K562 (cell line): ENCODE data around the gene SCARF2. TPM values are rescaled to one million over a fixed set of nuclear protein-coding genes. Genes with fewer than 3 reads are reported as not detected.

Experiments used
- EGR1 ChIP-seq: fragments of 450-650 bp; conservative IDR thresholded peaks from 2 replicates; pipeline ENCODE4 v1.6.1; 2017; ENCODE audit warnings: mild to moderate bottlenecking
- ETV6 ChIP-seq, 3 experiments: fragments of 150-350 bp in 1 of 3; sonication (generic) in 1 of 3; formaldehyde crosslinking in 1 of 3; IDR thresholded peaks; 2 replicates each; pipeline versions ENCODE4 v1.6.1 to v1.8.0; 2014 to 2022; ENCODE audit warnings: borderline replicate concordance in 2 of 3, low read depth in 2 of 3, antibody characterized with exemption in 1 of 3, low read length in 1 of 3, mild to moderate bottlenecking in 1 of 3, missing genetic modification reagents in 1 of 3
- KLF6 ChIP-seq: fragments of 250-450 bp; sonication (Bioruptor Pico); IDR thresholded peaks from 2 replicates; pipeline ENCODE4 v1.4.0; 2020; ENCODE audit warnings: mild to moderate bottlenecking, moderate library complexity, borderline replicate concordance
- LARP7 ChIP-seq: fragments of 450-650 bp; IDR thresholded peaks from 2 replicates; pipeline ENCODE4 v1.6.1; 2016
- MAX ChIP-seq: sonication (generic); formaldehyde crosslinking; IDR thresholded peaks from 2 replicates; pipeline ENCODE4 v1.9.0; 2022; ENCODE audit warnings: mild to moderate bottlenecking, missing genetic modification reagents
- MTA2 ChIP-seq: fragments of 450-650 bp; IDR thresholded peaks from 2 replicates; pipeline ENCODE4 v1.6.1; 2016; ENCODE audit warnings: low read depth
- MYNN ChIP-seq, 2 experiments: sonication (generic); formaldehyde crosslinking in 1 of 2; IDR thresholded peaks; 2 replicates each; pipeline versions ENCODE4 v1.5.0 to v1.6.1; 2016 to 2020; ENCODE audit warnings: antibody characterized with exemption in 1 of 2, missing genetic modification reagents in 1 of 2
- NFXL1 ChIP-seq: fragments of 450-650 bp; formaldehyde crosslinking; IDR thresholded peaks from 2 replicates; pipeline ENCODE4 v1.4.0; 2021; ENCODE audit warnings: mild to moderate bottlenecking
- NKRF ChIP-seq: fragments of 450-650 bp; IDR thresholded peaks from 2 replicates; pipeline ENCODE4 v1.6.1; 2016; ENCODE audit warnings: borderline replicate concordance
- NR2C2 ChIP-seq, 2 experiments: fragments of 200-800 bp in 1 of 2; sonication (Bioruptor generic) in 1 of 2; sonication (generic) in 1 of 2; formaldehyde crosslinking in 1 of 2; IDR thresholded peaks; 2 replicates each; pipeline versions ENCODE4 v1.6.1 to v1.8.0; 2016 to 2022; ENCODE audit warnings: mild to moderate bottlenecking in 1 of 2, missing compliant biosample characterization in 1 of 2, missing genetic modification characterization in 1 of 2, missing genetic modification reagents in 1 of 2
- PCBP2 ChIP-seq: fragments of 200-400 bp; formaldehyde crosslinking; IDR thresholded peaks from 2 replicates; pipeline ENCODE4 v1.6.1; 2018; ENCODE audit warnings: low read length, low read depth, mild to moderate bottlenecking, moderate library complexity; ENCODE audit not compliant: poor library complexity, severe bottlenecking
- PTTG1 ChIP-seq: fragments of 450-650 bp; IDR thresholded peaks from 2 replicates; pipeline ENCODE4 v1.6.1; 2016; ENCODE audit warnings: low read depth, mild to moderate bottlenecking, missing genetic modification characterization, missing compliant biosample characterization
- RBFOX2 ChIP-seq: fragments of 200-400 bp; formaldehyde crosslinking; IDR thresholded peaks from 2 replicates; pipeline ENCODE4 v1.6.1; 2017; ENCODE audit warnings: low read depth, mild to moderate bottlenecking, low read length, moderate library complexity
- RBM15 ChIP-seq: fragments of 200-400 bp; formaldehyde crosslinking; IDR thresholded peaks from 2 replicates; pipeline ENCODE4 v1.6.1; 2018; ENCODE audit warnings: mild to moderate bottlenecking, low read length, moderate library complexity; ENCODE audit not compliant: insufficient read depth
- SETDB1 ChIP-seq: IDR thresholded peaks from one replicate; pipeline ENCODE4 v1.6.1; 2012; ENCODE audit warnings: low read length, control low read depth, inconsistent platforms
- ZFP36 ChIP-seq: fragments of 150-350 bp; IDR thresholded peaks from 2 replicates; pipeline ENCODE4 v1.6.1; 2018; ENCODE audit warnings: low read length, low read depth; ENCODE audit not compliant: partially characterized antibody
- ZNF121 ChIP-seq: sonication (generic); formaldehyde crosslinking; conservative IDR thresholded peaks from 2 replicates; pipeline ENCODE4 v1.8.0; 2022; ENCODE audit warnings: missing genetic modification reagents
- ZNF184 ChIP-seq: sonication (generic); formaldehyde crosslinking; IDR thresholded peaks from 2 replicates; pipeline ENCODE4 v1.5.0; 2020; ENCODE audit warnings: missing genetic modification reagents
- ZNF239 ChIP-seq: fragments of 250-450 bp; sonication (Bioruptor Pico); IDR thresholded peaks from 2 replicates; pipeline ENCODE4 v1.4.0; 2020; ENCODE audit warnings: mild to moderate bottlenecking
- ZNF518B ChIP-seq: fragments of 250-450 bp; sonication (Bioruptor Pico); IDR thresholded peaks from 2 replicates; pipeline ENCODE4 v1.5.0; 2021; ENCODE audit warnings: mild to moderate bottlenecking, moderate library complexity
- ZNF76 ChIP-seq: fragments of 250-450 bp; sonication (Bioruptor Pico); IDR thresholded peaks from 2 replicates; pipeline ENCODE4 v1.4.0; 2020; ENCODE audit warnings: mild to moderate bottlenecking, moderate library complexity, borderline replicate concordance
- ZNF830 ChIP-seq: fragments of 250-450 bp; sonication (Bioruptor Pico); IDR thresholded peaks from 2 replicates; pipeline ENCODE4 v1.5.0; 2021; ENCODE audit warnings: mild to moderate bottlenecking
- polyA plus RNA-seq, 8 experiments: library from polyadenylated mRNA; depleted of rRNA in 4 of 8; stranded (reverse) in 5 of 8; unstranded in 3 of 8; fragments of >200 nt; fragmentation: Nextera tagmentation in 2 of 8; fragmentation: Illumina TruSeq in 1 of 8; extraction: Ambion mirVana in 2 of 8; extraction: Trizol in 1 of 8; gene quantifications; 2 replicates each; pipeline versions ENCODE4 v1.2.1 to v1.2.3, GENCODE V29; 2011 to 2014; ENCODE audit warnings: inconsistent platforms in 1 of 8, missing spikeins in 1 of 8
- total RNA-seq, 7 experiments: library from RNA; depleted of rRNA in 6 of 7; stranded (reverse); fragments of >200 nt in 6 of 7; fragmentation: Illumina TruSeq in 2 of 7; extraction: Trizol in 2 of 7; gene quantifications; 2 replicates each; pipeline versions ENCODE4 v1.2.1 to v1.2.3, GENCODE V29; 2011 to 2021; ENCODE audit warnings: low replicate concordance in 1 of 7

SCARF2 gene
- total and polyA plus RNA-seq, 9 of the 15 experiments (the other 6 are each of a cell fraction or from before 2014, with no cell fraction given), result 0.06 to 0.32 (median 0.21) TPM; not detected in 5

GRCh38 chr22:20429254-20430100 is 8.1 kb downstream of the SCARF2 start (continued):
- TF ChIP-seq NKRF (peak; percentile 65), KLF6 (CRISPR knock-in tag) (no peak), ETV6 (IDR thresholded peaks at IDR 0.05; ENCODE audit: borderline replicate concordance in 1 of 2, low read depth in 2 of 2, low read length in 1 of 2) (no peak; a peak in 1 of 4 replicates), ETV6 (CRISPR knock-in tag; IDR thresholded peaks at IDR 0.05; ENCODE audit: borderline replicate concordance) (no peak), ZNF76 (0 out of 2 replicates have a peak, but pooled peaks have one; percentile 12), ZNF184 (no peak), RBM15 (no peak), RBFOX2 (peak; percentile 45), MAX (peak; percentile 94), MTA2 (no peak), ZNF830 (CRISPR knock-in tag) (no peak; the same call in 1 of the 2 replicates), ZNF239 (no peak), SETDB1 (no peak), ZNF518B (CRISPR knock-in tag) (no peak), EGR1 (peak; percentile 76), ZNF121 (CRISPR knock-in tag) (no peak), LARP7 (no peak), PCBP2 (no peak), NR2C2 (CRISPR knock-in tag; IDR thresholded peaks at IDR 0.05) (no peak), NR2C2 (tag; IDR thresholded peaks at IDR 0.05) (no peak), PTTG1 (tag) (no peak), MYNN (IDR thresholded peaks at IDR 0.05) (0 out of 2 replicates have a peak, but pooled peaks have one; percentile 36), MYNN (CRISPR knock-in tag; IDR thresholded peaks at IDR 0.05) (peak; percentile 24; the same call in 1 of the 2 replicates), NFXL1 (CRISPR knock-in tag) (0 out of 2 replicates have a peak, but pooled peaks have one; percentile 48), ZFP36 (peak; percentile 32)
